ENCODE results near the gene PRUNE2. TPM values are rescaled to one million over a fixed set of nuclear protein-coding genes. Genes with fewer than 3 reads are reported as not detected.
A peak's percentile ranks its signal among the peaks of the same experiment; 100 is the strongest.

The PRUNE2 gene
- total RNA-seq, 1 experiment from 2014 or later: 2.2 TPM

GRCh38 chr9:76646249-76646648, 259.7 kb downstream of the PRUNE2 start:
- Histone ChIP-seq H3K4me1 (replicated peaks) (peaks cover 10% of the 10 kb centered on the region), H3K4me3 (no peak overlapping the region), H3K36me3 (no peaks in the 10 kb centered on the region), H3K27ac (no peak overlapping the region), H3K27me3 (replicated peaks) (no peaks in the 10 kb centered on the region), H3K9me3 (replicated peaks) (no peaks in the 10 kb centered on the region)
- DNase-seq (ENCODE audit: low read depth in 1 of 2, low spot score in 2 of 2): no peak

- Histone ChIP-seq H3K27me3 (replicated peaks) (no peaks in the 10 kb centered on the region), H3K4me1 (replicated peaks) (0 out of 2 replicates have a peak, but pooled peaks cover 4% of the 10 kb centered on the region), H3K4me3 (no peak overlapping the region), H3K27ac (no peak overlapping the region), H3K9me3 (replicated peaks) (no peaks in the 10 kb centered on the region), H3K36me3 (no peaks in the 10 kb centered on the region)
- DNase-seq (ENCODE audit: low read depth in 1 of 2, low spot score in 2 of 2): no peak
Measured at GRCh38 chr9:76644647-76645250, 261.2 kb downstream of the PRUNE2 start.

GRCh38 chr9:76644171-76644570, 261.7 kb downstream of the PRUNE2 start:
- peaks cover 5% of the 10 kb centered on the region; the same call in 1 of the 2 replicates for H3K4me1 ChIP-seq (replicated peaks)
- DNase-seq (ENCODE audit: low read depth in 1 of 2, low spot score in 2 of 2): no peak
- no peaks in the 10 kb centered on the region for H3K9me3 ChIP-seq (replicated peaks)
- H3K4me3 ChIP-seq: no peak overlapping the region
- H3K27me3 ChIP-seq (replicated peaks): no peaks in the 10 kb centered on the region
- H3K36me3 ChIP-seq: no peaks in the 10 kb centered on the region
- no peak overlapping the region for H3K27ac ChIP-seq

GRCh38 chr9:76643399-76644117, 262.4 kb downstream of the PRUNE2 start:
- Histone ChIP-seq H3K36me3 (no peaks in the 10 kb centered on the region), H3K27me3 (replicated peaks) (no peaks in the 10 kb centered on the region), H3K27ac (no peak overlapping the region), H3K4me3 (no peak overlapping the region), H3K9me3 (replicated peaks) (no peaks in the 10 kb centered on the region), H3K4me1 (replicated peaks) (peaks cover 11% of the 10 kb centered on the region)
- no peak for DNase-seq (ENCODE audit: low read depth in 1 of 2, low spot score in 2 of 2)

- Histone ChIP-seq H3K4me3 (no peak overlapping the region), H3K9me3 (replicated peaks) (no peaks in the 10 kb centered on the region), H3K27ac (no peak overlapping the region), H3K4me1 (replicated peaks) (peaks cover 16% of the 10 kb centered on the region), H3K36me3 (no peaks in the 10 kb centered on the region), H3K27me3 (replicated peaks) (no peaks in the 10 kb centered on the region)
- DNase-seq (ENCODE audit: low read depth in 1 of 2, low spot score in 2 of 2): no peak
Measured at GRCh38 chr9:76642701-76643209, 263.2 kb downstream of the PRUNE2 start.

GRCh38 chr9:76642074-76642473, 263.8 kb downstream of the PRUNE2 start:
- Histone ChIP-seq H3K9me3 (replicated peaks) (no peaks in the 10 kb centered on the region), H3K4me3 (no peak overlapping the region), H3K27ac (no peak overlapping the region), H3K36me3 (no peaks in the 10 kb centered on the region), H3K4me1 (replicated peaks) (peaks cover 16% of the 10 kb centered on the region), H3K27me3 (replicated peaks) (no peaks in the 10 kb centered on the region)
- DNase-seq (ENCODE audit: low read depth in 1 of 2, low spot score in 2 of 2): no peak

GRCh38 chr9:76638001-76638400, 267.9 kb downstream of the PRUNE2 start:
- DNase-seq (ENCODE audit: low read depth in 1 of 2, low spot score in 2 of 2): no peak
- Histone ChIP-seq H3K4me1 (replicated peaks) (peaks cover 36% of the 10 kb centered on the region), H3K9me3 (replicated peaks) (no peaks in the 10 kb centered on the region), H3K27ac (no peak overlapping the region; the same call in 1 of the 2 replicates), H3K27me3 (replicated peaks) (no peaks in the 10 kb centered on the region), H3K36me3 (no peaks in the 10 kb centered on the region), H3K4me3 (no peak overlapping the region)

GRCh38 chr9:76637416-76637815, 268.5 kb downstream of the PRUNE2 start:
- no peaks in the 10 kb centered on the region for H3K27me3 ChIP-seq (replicated peaks)
- H3K27ac ChIP-seq: no peak overlapping the region
- H3K4me1 ChIP-seq (replicated peaks): peaks cover 36% of the 10 kb centered on the region
- H3K36me3 ChIP-seq: no peaks in the 10 kb centered on the region
- DNase-seq (ENCODE audit: low read depth in 1 of 2, low spot score in 2 of 2): no peak
- H3K9me3 ChIP-seq (replicated peaks): no peaks in the 10 kb centered on the region
- no peak overlapping the region for H3K4me3 ChIP-seq

GRCh38 chr9:76634356-76635054, 271.4 kb downstream of the PRUNE2 start:
- peak in 1 of 2 experiments; percentile 14 for DNase-seq (ENCODE audit: low read depth in 1 of 2, low spot score in 2 of 2)
- Histone ChIP-seq H3K27me3 (replicated peaks) (no peaks in the 10 kb centered on the region), H3K36me3 (no peaks in the 10 kb centered on the region), H3K9me3 (replicated peaks) (no peaks in the 10 kb centered on the region), H3K27ac (0 out of 2 replicates have a peak overlapping the region, but pooled peaks have one; percentile 3), H3K4me1 (replicated peaks) (peaks cover 32% of the 10 kb centered on the region), H3K4me3 (no peak overlapping the region)

GRCh38 chr9:76630916-76631315, 275.0 kb downstream of the PRUNE2 start:
- H3K4me1 ChIP-seq (replicated peaks): peaks cover 19% of the 10 kb centered on the region
- no peaks in the 10 kb centered on the region for H3K27me3 ChIP-seq (replicated peaks)
- H3K27ac ChIP-seq: no peak overlapping the region
- no peak for DNase-seq (ENCODE audit: low read depth in 1 of 2, low spot score in 2 of 2)
- no peaks in the 10 kb centered on the region for H3K36me3 ChIP-seq
- no peaks in the 10 kb centered on the region for H3K9me3 ChIP-seq (replicated peaks)
- no peak overlapping the region for H3K4me3 ChIP-seq

- Histone ChIP-seq H3K36me3 (no peaks in the 10 kb centered on the region), H3K4me1 (replicated peaks) (peaks cover 13% of the 10 kb centered on the region), H3K4me3 (no peak overlapping the region), H3K27ac (no peak overlapping the region), H3K27me3 (replicated peaks) (no peaks in the 10 kb centered on the region), H3K9me3 (replicated peaks) (no peaks in the 10 kb centered on the region)
- no peak for DNase-seq (ENCODE audit: low read depth in 1 of 2, low spot score in 2 of 2)
Measured at GRCh38 chr9:76629205-76629990, 276.5 kb downstream of the PRUNE2 start.

GRCh38 chr9:76628155-76628554, 277.8 kb downstream of the PRUNE2 start:
- Histone ChIP-seq H3K4me3 (no peak overlapping the region), H3K27me3 (replicated peaks) (no peaks in the 10 kb centered on the region), H3K36me3 (no peaks in the 10 kb centered on the region), H3K9me3 (replicated peaks) (no peaks in the 10 kb centered on the region), H3K4me1 (replicated peaks) (0 out of 2 replicates have a peak, but pooled peaks cover under 1% of the 10 kb centered on the region), H3K27ac (no peak overlapping the region)
- no peak for DNase-seq (ENCODE audit: low read depth in 1 of 2, low spot score in 2 of 2)

GRCh38 chr9:76626980-76627379, 278.9 kb downstream of the PRUNE2 start:
- H3K27ac ChIP-seq: no peak overlapping the region
- no peak overlapping the region for H3K4me3 ChIP-seq
- no peaks in the 10 kb centered on the region for H3K4me1 ChIP-seq (replicated peaks)
- no peaks in the 10 kb centered on the region for H3K9me3 ChIP-seq (replicated peaks)
- H3K27me3 ChIP-seq (replicated peaks): no peaks in the 10 kb centered on the region
- DNase-seq (ENCODE audit: low read depth in 1 of 2, low spot score in 2 of 2): no peak
- no peaks in the 10 kb centered on the region for H3K36me3 ChIP-seq
